Measurements from ENCODE around the gene SNX18.
A peak's percentile ranks its signal among the peaks of the same experiment; 100 is the strongest.

The SNX18 gene

GRCh38 chr5:54520438-54520846 is 2.9 kb downstream of the SNX18 start:
- peaks cover 35% of the 10 kb centered on the region for H3K4me1 ChIP-seq (ENCODE audit: control insufficient read depth, insufficient read depth, low read length)
- H3K9ac ChIP-seq (ENCODE audit: low read depth, low read length) = peak overlapping the region; percentile 23; the same call in 1 of the 2 replicates
- peak overlapping the region; percentile 58 for H3K4me3 ChIP-seq (ENCODE audit: low read depth, low read length)
- H3K36me3 ChIP-seq (ENCODE audit: control insufficient read depth, insufficient read depth, low read length) = no peaks in the 10 kb centered on the region
- H3K27ac ChIP-seq (ENCODE audit: low read depth, low read length) = peak overlapping the region; percentile 26
- H3K9me3 ChIP-seq (ENCODE audit: control insufficient read depth, insufficient read depth, low read length) = no peaks in the 10 kb centered on the region
- H3K27me3 ChIP-seq (ENCODE audit: control insufficient read depth, insufficient read depth, low read length) = peaks cover 18% of the 10 kb centered on the region

- Histone ChIP-seq H3K9ac (ENCODE audit: low read depth, low read length) (peak overlapping the region; percentile 23; the same call in 1 of the 2 replicates), H3K4me3 (ENCODE audit: low read depth, low read length) (peak overlapping the region; percentile 58), H3K27ac (ENCODE audit: low read depth, low read length) (peak overlapping the region; percentile 26), H3K9me3 (ENCODE audit: control insufficient read depth, insufficient read depth, low read length) (no peaks in the 10 kb centered on the region), H3K4me1 (ENCODE audit: control insufficient read depth, insufficient read depth, low read length) (peaks cover 35% of the 10 kb centered on the region), H3K36me3 (ENCODE audit: control insufficient read depth, insufficient read depth, low read length) (no peaks in the 10 kb centered on the region), H3K27me3 (ENCODE audit: control insufficient read depth, insufficient read depth, low read length) (peaks cover 18% of the 10 kb centered on the region)
These were observed 3.4 kb downstream of the SNX18 start for GRCh38 chr5:54520940-54521339.

DNA sequence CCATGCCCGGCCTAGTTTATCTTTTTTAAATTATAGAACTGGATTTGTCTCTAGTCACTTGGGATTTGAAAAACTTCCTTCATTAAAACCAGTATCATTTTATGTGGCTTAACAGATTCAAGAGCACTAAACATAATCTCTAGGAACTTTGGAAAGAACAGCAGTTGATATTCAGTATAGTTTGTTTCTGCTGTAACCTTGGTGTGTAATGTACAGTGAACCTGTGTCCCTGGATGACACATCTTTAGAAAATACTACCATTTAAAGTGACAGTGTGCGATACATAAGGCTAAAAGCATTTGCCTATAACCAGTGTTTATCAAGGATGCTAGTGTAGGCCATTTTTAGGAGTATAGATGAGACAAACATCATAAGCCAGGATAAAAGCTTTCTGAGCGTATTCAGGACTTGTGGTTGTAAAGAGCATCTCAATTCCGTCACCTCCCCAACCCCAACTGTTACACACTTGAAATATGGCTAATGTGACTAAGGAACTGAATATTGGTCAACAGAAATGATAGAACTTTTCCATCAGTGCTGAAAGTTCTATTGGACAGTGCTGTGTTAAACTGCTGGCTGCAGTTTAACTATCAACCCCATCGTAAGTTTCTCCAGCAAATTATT is 4.4 kb downstream of the SNX18 start:
- Histone ChIP-seq H3K9ac (ENCODE audit: low read depth, low read length) (no peak overlapping the region), H3K27me3 (ENCODE audit: control insufficient read depth, insufficient read depth, low read length) (peaks cover 14% of the 10 kb centered on the region), H3K9me3 (ENCODE audit: control insufficient read depth, insufficient read depth, low read length) (no peaks in the 10 kb centered on the region), H3K4me3 (ENCODE audit: low read depth, low read length) (no peak overlapping the region), H3K4me1 (ENCODE audit: control insufficient read depth, insufficient read depth, low read length) (peaks cover 32% of the 10 kb centered on the region), H3K36me3 (ENCODE audit: control insufficient read depth, insufficient read depth, low read length) (no peaks in the 10 kb centered on the region), H3K27ac (ENCODE audit: low read depth, low read length) (no peak overlapping the region)

- Histone ChIP-seq H3K9ac (ENCODE audit: low read depth, low read length) (no peak overlapping the region), H3K4me1 (ENCODE audit: control insufficient read depth, insufficient read depth, low read length) (peaks cover 29% of the 10 kb centered on the region), H3K4me3 (ENCODE audit: low read depth, low read length) (no peak overlapping the region), H3K36me3 (ENCODE audit: control insufficient read depth, insufficient read depth, low read length) (no peaks in the 10 kb centered on the region), H3K27me3 (ENCODE audit: control insufficient read depth, insufficient read depth, low read length) (peaks cover 10% of the 10 kb centered on the region), H3K9me3 (ENCODE audit: control insufficient read depth, insufficient read depth, low read length) (no peaks in the 10 kb centered on the region), H3K27ac (ENCODE audit: low read depth, low read length) (no peak overlapping the region)
These were observed 6.0 kb downstream of the SNX18 start for GRCh38 chr5:54523534-54523933.

DNA sequence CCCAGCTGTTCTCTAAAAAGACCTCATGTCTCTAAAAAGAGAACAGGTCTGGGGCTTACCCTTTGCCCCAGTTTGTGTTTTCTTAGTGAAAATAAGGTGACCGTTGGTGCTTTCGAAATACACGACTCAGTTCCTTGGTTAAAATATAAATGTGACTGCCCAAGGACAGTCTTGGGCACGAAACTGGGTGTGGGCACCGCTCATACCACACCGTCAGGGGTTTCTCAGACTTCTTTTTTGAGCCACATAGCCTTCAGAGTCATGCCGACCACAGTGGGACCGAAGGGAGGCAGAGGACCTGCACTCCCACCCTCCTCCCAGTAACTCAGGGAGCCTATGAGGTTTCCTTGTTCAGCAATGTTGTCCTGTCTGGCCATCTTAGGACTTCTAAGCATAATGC is 6.5 kb downstream of the SNX18 start:
- H3K4me1 ChIP-seq (ENCODE audit: control insufficient read depth, insufficient read depth, low read length) = peaks cover 24% of the 10 kb centered on the region
- peaks cover 4% of the 10 kb centered on the region; the same call in 1 of the 2 replicates for H3K27me3 ChIP-seq (ENCODE audit: control insufficient read depth, insufficient read depth, low read length)
- H3K4me3 ChIP-seq (ENCODE audit: low read depth, low read length) = no peak overlapping the region
- H3K36me3 ChIP-seq (ENCODE audit: control insufficient read depth, insufficient read depth, low read length) = no peaks in the 10 kb centered on the region
- H3K9ac ChIP-seq (ENCODE audit: low read depth, low read length) = no peak overlapping the region
- H3K9me3 ChIP-seq (ENCODE audit: control insufficient read depth, insufficient read depth, low read length) = no peaks in the 10 kb centered on the region
- no peak overlapping the region for H3K27ac ChIP-seq (ENCODE audit: low read depth, low read length)

DNA sequence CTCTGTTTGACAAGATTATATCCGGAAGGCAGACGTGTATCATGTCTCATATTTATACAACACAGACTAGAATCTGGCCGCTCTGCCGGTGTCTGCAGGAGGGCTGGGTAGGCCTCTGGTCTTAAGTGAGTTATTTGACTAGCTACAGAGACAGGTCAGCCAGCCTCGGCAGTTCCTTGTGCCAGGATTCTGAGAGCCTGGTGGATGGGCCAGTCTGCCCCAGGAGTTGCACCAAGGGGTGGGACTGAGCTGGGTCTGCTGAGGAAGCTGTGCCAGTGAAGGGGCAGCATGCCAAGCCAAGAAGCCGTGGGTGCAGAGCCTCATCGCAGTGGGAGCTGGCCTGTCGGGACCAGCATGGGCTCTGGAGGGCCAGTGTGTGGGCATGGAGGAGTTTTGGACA is 7.1 kb downstream of the SNX18 start:
- Histone ChIP-seq H3K9ac (ENCODE audit: low read depth, low read length) (no peak overlapping the region), H3K4me1 (ENCODE audit: control insufficient read depth, insufficient read depth, low read length) (peaks cover 23% of the 10 kb centered on the region), H3K27ac (ENCODE audit: low read depth, low read length) (no peak overlapping the region), H3K27me3 (ENCODE audit: control insufficient read depth, insufficient read depth, low read length) (no peaks in the 10 kb centered on the region), H3K36me3 (ENCODE audit: control insufficient read depth, insufficient read depth, low read length) (no peaks in the 10 kb centered on the region), H3K4me3 (ENCODE audit: low read depth, low read length) (no peak overlapping the region), H3K9me3 (ENCODE audit: control insufficient read depth, insufficient read depth, low read length) (no peaks in the 10 kb centered on the region)

DNA sequence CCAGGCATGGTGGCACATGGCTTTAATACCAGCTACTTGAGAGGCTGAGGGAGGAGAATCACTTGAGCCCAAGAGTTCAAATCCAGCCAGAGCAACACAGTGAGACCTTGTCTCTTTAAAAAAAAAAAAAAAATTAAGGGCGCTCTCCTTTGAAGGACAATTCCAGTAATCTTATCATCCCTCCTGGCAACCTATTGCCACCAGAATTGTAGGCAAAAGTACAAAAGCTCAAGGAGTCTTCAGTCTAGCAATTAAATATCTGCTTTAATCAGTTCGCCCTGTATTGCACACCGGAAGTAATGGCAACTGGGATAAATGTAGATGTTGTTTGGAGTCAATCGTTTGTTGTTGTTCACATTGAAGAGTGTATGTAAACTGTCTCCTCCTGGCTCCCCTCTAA is 7.7 kb downstream of the SNX18 start:
- H3K27me3 ChIP-seq (ENCODE audit: control insufficient read depth, insufficient read depth, low read length) = no peaks in the 10 kb centered on the region
- H3K9ac ChIP-seq (ENCODE audit: low read depth, low read length) = no peak overlapping the region
- no peaks in the 10 kb centered on the region for H3K36me3 ChIP-seq (ENCODE audit: control insufficient read depth, insufficient read depth, low read length)
- H3K27ac ChIP-seq (ENCODE audit: low read depth, low read length) = no peak overlapping the region
- no peak overlapping the region for H3K4me3 ChIP-seq (ENCODE audit: low read depth, low read length)
- no peaks in the 10 kb centered on the region for H3K9me3 ChIP-seq (ENCODE audit: control insufficient read depth, insufficient read depth, low read length)
- peaks cover 20% of the 10 kb centered on the region for H3K4me1 ChIP-seq (ENCODE audit: control insufficient read depth, insufficient read depth, low read length)

- H3K9me3 ChIP-seq (ENCODE audit: control insufficient read depth, insufficient read depth, low read length) = no peaks in the 10 kb centered on the region
- peaks cover 19% of the 10 kb centered on the region for H3K4me1 ChIP-seq (ENCODE audit: control insufficient read depth, insufficient read depth, low read length)
- H3K4me3 ChIP-seq (ENCODE audit: low read depth, low read length) = no peak overlapping the region
- no peaks in the 10 kb centered on the region for H3K36me3 ChIP-seq (ENCODE audit: control insufficient read depth, insufficient read depth, low read length)
- no peaks in the 10 kb centered on the region for H3K27me3 ChIP-seq (ENCODE audit: control insufficient read depth, insufficient read depth, low read length)
- no peak overlapping the region for H3K27ac ChIP-seq (ENCODE audit: low read depth, low read length)
- H3K9ac ChIP-seq (ENCODE audit: low read depth, low read length) = no peak overlapping the region
These were observed 8.1 kb downstream of the SNX18 start for GRCh38 chr5:54525692-54526091.

DNA sequence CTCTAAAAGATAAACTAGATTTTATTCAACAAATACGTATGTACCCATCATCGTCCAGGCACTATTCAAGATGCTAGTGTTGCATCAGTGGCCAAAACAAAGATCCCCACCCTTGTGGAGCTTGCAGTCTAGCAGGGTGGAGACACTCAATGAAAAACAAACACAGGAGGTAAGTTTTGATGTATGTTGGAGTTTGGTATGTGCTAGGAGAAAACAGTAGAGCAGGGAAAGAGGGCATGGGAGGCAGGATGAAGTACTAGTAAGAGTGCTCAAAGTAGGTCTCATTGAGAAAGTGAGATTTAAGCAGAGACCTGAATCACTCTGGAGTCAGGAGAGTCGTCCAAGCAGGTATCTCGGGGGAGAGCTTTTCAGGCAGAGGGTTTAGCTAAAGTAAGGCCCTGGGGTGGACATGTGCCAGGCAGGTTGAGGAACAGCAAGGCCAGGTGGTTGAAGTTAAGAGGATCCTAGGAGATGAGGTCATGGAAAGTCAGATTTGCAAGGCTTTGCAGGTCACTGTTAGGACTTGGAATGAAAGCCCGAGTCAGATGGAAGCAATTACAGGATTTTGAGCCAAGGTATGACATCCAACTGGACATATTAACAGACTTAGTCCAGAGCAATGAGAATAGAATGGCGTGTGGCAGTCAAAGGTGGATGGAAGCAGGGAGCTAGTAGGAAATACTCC is 9.2 kb downstream of the SNX18 start:
- peaks cover 15% of the 10 kb centered on the region for H3K4me1 ChIP-seq (ENCODE audit: control insufficient read depth, insufficient read depth, low read length)
- no peak overlapping the region for H3K27ac ChIP-seq (ENCODE audit: low read depth, low read length)

DNA sequence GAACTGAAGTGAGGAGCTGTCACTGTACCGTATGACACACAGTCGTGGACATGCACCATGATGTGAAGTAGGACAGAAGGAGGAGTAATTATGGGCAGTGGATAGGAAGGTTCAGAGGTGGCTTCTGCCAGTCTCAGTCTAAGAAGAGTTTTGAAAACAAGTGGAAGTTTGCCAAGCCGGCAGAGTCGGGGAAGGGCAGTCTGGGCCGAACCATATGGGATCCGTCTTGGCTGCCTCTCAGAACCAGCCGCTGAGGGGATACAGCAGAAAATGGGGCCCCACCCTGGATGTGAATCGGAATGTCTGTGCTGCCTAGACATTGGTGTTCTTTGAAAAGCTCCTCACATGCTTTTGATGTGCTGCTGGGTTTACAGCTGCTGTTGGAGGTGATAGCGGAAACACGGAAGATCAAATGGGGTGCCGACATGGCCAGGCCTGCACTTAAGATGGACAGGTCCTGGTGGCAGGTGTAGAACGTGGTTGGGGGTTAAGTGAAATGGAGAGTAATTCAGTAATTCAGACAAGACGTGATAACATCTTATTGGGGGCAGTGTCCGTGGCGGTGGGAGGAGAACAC is 11.2 kb downstream of the SNX18 start:
- no peaks in the 10 kb centered on the region for H3K36me3 ChIP-seq (ENCODE audit: control insufficient read depth, insufficient read depth, low read length)
- no peaks in the 10 kb centered on the region for H3K27me3 ChIP-seq (ENCODE audit: control insufficient read depth, insufficient read depth, low read length)
- no peak overlapping the region for H3K9ac ChIP-seq (ENCODE audit: low read depth, low read length)
- H3K9me3 ChIP-seq (ENCODE audit: control insufficient read depth, insufficient read depth, low read length) = no peaks in the 10 kb centered on the region
- no peak overlapping the region for H3K4me3 ChIP-seq (ENCODE audit: low read depth, low read length)
- no peak overlapping the region for H3K27ac ChIP-seq (ENCODE audit: low read depth, low read length)
- peaks cover 11% of the 10 kb centered on the region for H3K4me1 ChIP-seq (ENCODE audit: control insufficient read depth, insufficient read depth, low read length)

More for the DNA sequence above, 9.2 kb downstream of the SNX18 start:
- Histone ChIP-seq H3K4me3 (ENCODE audit: low read depth, low read length) (no peak overlapping the region), H3K36me3 (ENCODE audit: control insufficient read depth, insufficient read depth, low read length) (no peaks in the 10 kb centered on the region), H3K9ac (ENCODE audit: low read depth, low read length) (no peak overlapping the region), H3K27me3 (ENCODE audit: control insufficient read depth, insufficient read depth, low read length) (no peaks in the 10 kb centered on the region), H3K9me3 (ENCODE audit: control insufficient read depth, insufficient read depth, low read length) (no peaks in the 10 kb centered on the region)

- no peaks in the 10 kb centered on the region for H3K9me3 ChIP-seq (ENCODE audit: control insufficient read depth, insufficient read depth, low read length)
- no peak overlapping the region for H3K27ac ChIP-seq (ENCODE audit: low read depth, low read length)
- no peaks in the 10 kb centered on the region for H3K27me3 ChIP-seq (ENCODE audit: control insufficient read depth, insufficient read depth, low read length)
- H3K4me3 ChIP-seq (ENCODE audit: low read depth, low read length) = no peak overlapping the region
- H3K36me3 ChIP-seq (ENCODE audit: control insufficient read depth, insufficient read depth, low read length) = no peaks in the 10 kb centered on the region
- peaks cover 15% of the 10 kb centered on the region for H3K4me1 ChIP-seq (ENCODE audit: control insufficient read depth, insufficient read depth, low read length)
- H3K9ac ChIP-seq (ENCODE audit: low read depth, low read length) = no peak overlapping the region
These were observed 12.0 kb downstream of the SNX18 start for GRCh38 chr5:54529565-54529964.

All from HUES48 (cell line).